ENCODE measurements around the gene DIAPH3.

Gene DIAPH3

DNA sequence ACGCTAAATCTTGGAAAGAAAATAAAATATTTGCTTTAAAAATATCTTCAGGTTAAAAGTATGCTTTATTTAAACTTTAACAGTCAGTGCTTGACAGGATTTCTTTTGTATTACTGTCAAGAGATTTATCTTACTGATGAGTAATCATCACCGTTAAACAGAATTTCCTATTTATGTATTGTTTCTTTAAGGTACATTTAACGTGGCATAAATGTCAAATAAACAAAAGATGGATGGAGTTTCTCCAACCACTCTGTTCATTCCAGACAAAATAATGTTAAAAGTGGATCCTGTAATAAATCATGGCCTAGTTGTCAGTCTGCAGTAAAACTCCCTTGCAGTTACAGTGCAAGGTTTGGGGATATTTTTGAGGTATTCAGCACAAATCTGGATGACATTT is 298.3 kb downstream of the DIAPH3 start:
- no peak for DNase-seq (ENCODE audit: low read depth)
- TF ChIP-seq, protein P1, sequence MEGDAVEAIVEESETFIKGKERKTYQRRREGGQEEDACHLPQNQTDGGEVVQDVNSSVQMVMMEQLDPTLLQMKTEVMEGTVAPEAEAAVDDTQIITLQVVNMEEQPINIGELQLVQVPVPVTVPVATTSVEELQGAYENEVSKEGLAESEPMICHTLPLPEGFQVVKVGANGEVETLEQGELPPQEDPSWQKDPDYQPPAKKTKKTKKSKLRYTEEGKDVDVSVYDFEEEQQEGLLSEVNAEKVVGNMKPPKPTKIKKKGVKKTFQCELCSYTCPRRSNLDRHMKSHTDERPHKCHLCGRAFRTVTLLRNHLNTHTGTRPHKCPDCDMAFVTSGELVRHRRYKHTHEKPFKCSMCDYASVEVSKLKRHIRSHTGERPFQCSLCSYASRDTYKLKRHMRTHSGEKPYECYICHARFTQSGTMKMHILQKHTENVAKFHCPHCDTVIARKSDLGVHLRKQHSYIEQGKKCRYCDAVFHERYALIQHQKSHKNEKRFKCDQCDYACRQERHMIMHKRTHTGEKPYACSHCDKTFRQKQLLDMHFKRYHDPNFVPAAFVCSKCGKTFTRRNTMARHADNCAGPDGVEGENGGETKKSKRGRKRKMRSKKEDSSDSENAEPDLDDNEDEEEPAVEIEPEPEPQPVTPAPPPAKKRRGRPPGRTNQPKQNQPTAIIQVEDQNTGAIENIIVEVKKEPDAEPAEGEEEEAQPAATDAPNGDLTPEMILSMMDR (conservative IDR thresholded peaks at IDR 0.05; ENCODE audit: control insufficient read depth, insufficient read depth, low read depth, low read length), result no peak
- H3K4me3 ChIP-seq (ENCODE audit: control insufficient read depth, low read depth, low read length), result no peak overlapping the region

DNA sequence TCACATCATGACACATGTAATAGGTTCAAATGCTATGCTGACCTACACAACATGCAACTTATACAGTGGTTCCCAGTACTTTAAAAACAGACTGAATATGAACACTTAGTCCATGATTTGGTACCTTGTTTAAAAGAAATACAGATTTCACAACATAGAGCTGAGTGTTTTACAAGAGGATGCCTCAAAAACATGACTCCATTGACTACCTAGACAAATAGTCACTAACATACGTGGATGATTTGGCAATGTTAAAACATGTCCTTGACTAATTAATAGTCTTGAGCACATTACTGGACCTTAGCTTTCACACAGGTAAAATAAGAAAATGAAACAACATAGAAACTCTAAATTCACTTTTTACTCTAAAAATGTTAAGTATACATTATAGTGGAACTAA is 300.1 kb downstream of the DIAPH3 start:
- H3K4me3 ChIP-seq (ENCODE audit: control insufficient read depth, low read depth, low read length), result no peak overlapping the region
- TF ChIP-seq, protein P1 (conservative IDR thresholded peaks at IDR 0.05; ENCODE audit: control insufficient read depth, insufficient read depth, low read depth, low read length), result no peak
- no peak for DNase-seq (ENCODE audit: low read depth)

DNA sequence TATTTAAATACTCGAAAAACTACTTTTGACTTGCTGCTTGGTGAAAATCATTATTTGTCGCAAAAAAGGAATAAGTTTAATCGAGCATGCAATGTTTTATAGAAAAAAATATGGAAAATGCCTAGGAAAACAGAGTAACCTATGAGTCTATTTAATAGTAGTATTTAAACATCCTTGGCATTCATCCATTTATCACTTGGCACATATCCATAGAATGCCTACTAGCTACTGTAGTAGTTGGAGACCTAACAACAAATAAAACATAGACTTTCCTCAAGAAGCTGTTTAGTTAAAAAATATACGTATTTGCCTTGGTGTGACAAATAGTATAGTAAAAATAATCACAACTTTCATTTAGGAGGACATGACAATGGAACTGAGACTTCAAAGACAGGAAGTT is 302.1 kb downstream of the DIAPH3 start:
- TF ChIP-seq, protein P1 (conservative IDR thresholded peaks at IDR 0.05; ENCODE audit: control insufficient read depth, insufficient read depth, low read depth, low read length), result no peak
- no peak for DNase-seq (ENCODE audit: low read depth)
- H3K4me3 ChIP-seq (ENCODE audit: control insufficient read depth, low read depth, low read length), result no peak overlapping the region

DNA sequence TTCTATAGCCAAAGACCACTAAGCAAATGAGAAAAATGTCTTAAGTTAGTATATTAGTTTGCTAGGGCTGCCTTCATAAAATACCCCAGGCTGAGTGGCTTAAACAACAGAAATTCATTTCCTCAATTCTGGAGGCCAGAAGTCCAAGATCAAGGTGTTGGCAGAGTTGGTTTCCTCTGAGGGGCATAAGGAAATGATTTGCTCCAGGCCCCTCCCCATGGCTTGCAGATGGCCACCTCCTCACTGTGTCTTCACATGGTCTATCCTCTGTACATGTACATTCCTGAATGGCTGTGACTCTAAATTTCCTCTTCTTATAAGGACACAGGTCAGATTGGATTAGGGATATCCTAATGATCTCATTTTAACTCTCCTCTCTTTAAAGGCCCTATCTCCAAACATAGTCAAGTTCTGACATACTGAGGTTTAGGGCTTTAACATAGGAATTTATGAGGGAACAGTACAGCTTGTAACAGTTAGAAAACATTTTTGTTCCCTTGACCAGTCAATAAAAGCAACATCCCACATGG is 307.4 kb downstream of the DIAPH3 start:
- TF ChIP-seq, protein P1 (conservative IDR thresholded peaks at IDR 0.05; ENCODE audit: control insufficient read depth, insufficient read depth, low read depth, low read length), result no peak
- no peak overlapping the region for H3K4me3 ChIP-seq (ENCODE audit: control insufficient read depth, low read depth, low read length)
- DNase-seq (ENCODE audit: low read depth), result no peak

DNA sequence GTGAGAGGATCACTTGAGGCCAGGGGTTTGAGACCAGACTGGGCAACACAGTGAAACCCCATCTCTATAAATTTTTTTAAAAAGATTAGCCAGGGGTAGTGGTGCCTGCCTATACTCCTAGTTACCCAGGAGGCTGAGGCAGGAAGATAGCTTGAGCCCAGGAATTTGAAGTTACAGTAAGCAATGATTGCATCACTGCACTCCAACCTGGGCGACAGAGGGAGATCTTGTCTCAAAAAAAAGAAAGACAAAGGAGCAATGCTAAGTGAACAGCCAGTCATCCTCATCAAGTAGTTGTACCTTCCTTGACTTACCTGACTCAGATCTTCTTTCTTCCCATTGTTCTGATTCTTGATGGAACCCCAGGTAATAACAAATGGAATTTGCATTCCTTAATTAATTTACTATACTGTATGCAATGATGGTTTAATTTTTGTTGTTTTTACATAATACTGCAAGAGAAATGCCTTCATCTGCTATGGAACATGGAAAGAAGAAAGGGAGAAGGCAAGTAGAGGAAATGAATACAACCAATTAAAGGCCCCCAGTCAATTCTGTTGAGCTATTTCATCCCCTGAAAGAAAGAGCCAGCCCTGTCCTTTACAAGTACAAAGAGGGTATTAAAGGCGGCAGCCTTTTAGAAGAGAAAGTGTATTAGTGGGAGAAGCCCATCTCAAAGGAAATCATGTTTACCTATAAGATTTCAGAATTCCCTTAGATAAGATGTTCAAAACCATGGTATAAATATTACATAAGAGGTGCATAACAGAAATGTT is 316.7 kb downstream of the DIAPH3 start:
- H3K4me3 ChIP-seq (ENCODE audit: control insufficient read depth, low read depth, low read length), result no peak overlapping the region
- TF ChIP-seq, protein P1 (conservative IDR thresholded peaks at IDR 0.05; ENCODE audit: control insufficient read depth, insufficient read depth, low read depth, low read length), result no peak
- no peak for DNase-seq (ENCODE audit: low read depth)

DNA sequence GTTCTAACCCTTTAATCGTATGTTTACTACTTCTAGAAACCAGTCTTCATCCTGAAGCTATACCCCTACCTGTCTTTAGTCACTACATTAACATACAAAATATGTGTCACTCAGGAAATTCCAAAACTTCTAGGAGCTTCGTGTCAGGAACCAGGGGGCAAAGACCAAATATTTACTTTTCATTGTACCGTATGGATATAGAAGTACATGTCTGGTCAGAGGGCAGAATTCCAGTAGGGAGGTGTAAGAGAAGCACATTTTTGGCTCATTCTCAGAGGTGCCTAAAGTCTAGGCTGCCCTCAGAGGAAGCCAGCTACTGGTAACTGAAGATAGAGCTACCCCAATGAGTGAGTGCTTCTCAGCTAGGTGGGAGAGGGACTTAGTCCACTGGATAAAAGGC is 320.7 kb downstream of the DIAPH3 start:
- TF ChIP-seq, protein P1 (conservative IDR thresholded peaks at IDR 0.05; ENCODE audit: control insufficient read depth, insufficient read depth, low read depth, low read length), result no peak

More for the DNA sequence above, 320.7 kb downstream of the DIAPH3 start:
- no peak overlapping the region for H3K4me3 ChIP-seq (ENCODE audit: control insufficient read depth, low read depth, low read length)
- DNase-seq (ENCODE audit: low read depth), result no peak
